ENCODE data around the gene MAD1L1. TPM values are rescaled to one million over a fixed set of nuclear protein-coding genes. Genes with fewer than 3 reads are reported as not detected.

The MAD1L1 gene
- total RNA-seq, 1 experiment from 2014 or later = 46.7 TPM

GRCh38 chr7:2152646-2153045, 80.1 kb downstream of the MAD1L1 start:
- POLR2A ChIA-PET (ENCODE audit: low non-redundant PET) = no interaction called here
- intact Hi-C loops (cut with micrococcal nuclease; ENCODE audit: unreplicated experiment) = no loop called here
- CTCF ChIA-PET = no interaction called here
- no peaks in the 10 kb centered on the region for H3K36me3 ChIP-seq (ENCODE audit: insufficient read depth, low read length, poor library complexity, severe bottlenecking)
- H3K27me3 ChIP-seq (replicated peaks; ENCODE audit: insufficient read depth, low read depth, low read length, poor library complexity) = no peaks in the 10 kb centered on the region
- H3K4me1 ChIP-seq (ENCODE audit: insufficient read depth, low read length, poor library complexity, severe bottlenecking) = peaks cover 14% of the 10 kb centered on the region
- TF ChIP-seq CTCF (conservative IDR thresholded peaks at IDR 0.05; ENCODE audit: low read depth, low read length) = no peak
- no peak for TF ChIP-seq EZH2 (IDR thresholded peaks at IDR 0.05; ENCODE audit: borderline replicate concordance, low read depth, low read length, poor library complexity, severe bottlenecking)
- no TSS peak for BruUV-seq (replicated peaks)
- no peaks in the 10 kb centered on the region for H3K9me3 ChIP-seq (ENCODE audit: low read depth, low read length, poor library complexity, severe bottlenecking)
- no peak overlapping the region for H3K4me3 ChIP-seq (ENCODE audit: low read depth, low read length, poor library complexity, severe bottlenecking)
- H3K27ac ChIP-seq (ENCODE audit: low read depth, low read length, poor library complexity, severe bottlenecking) = no peak overlapping the region
- DNase-seq (ENCODE audit: low spot score) = no peak

GRCh38 chr7:2151801-2152612, 80.7 kb downstream of the MAD1L1 start:
- intact Hi-C loops (cut with micrococcal nuclease; ENCODE audit: unreplicated experiment) = no loop called here
- ChIA-PET CTCF (no interaction called here), POLR2A (ENCODE audit: low non-redundant PET) (interaction anchor here (0.6 kb wide), 1 partner anchor 409 kb away, joined by 3 read pairs; no protein-coding TSS in a partner anchor)
- no peak overlapping the region for H3K4me3 ChIP-seq (ENCODE audit: low read depth, low read length, poor library complexity, severe bottlenecking)
- H3K27me3 ChIP-seq (replicated peaks; ENCODE audit: insufficient read depth, low read depth, low read length, poor library complexity) = no peaks in the 10 kb centered on the region
- no peak for TF ChIP-seq CTCF (conservative IDR thresholded peaks at IDR 0.05; ENCODE audit: low read depth, low read length)
- no peak for TF ChIP-seq EZH2 (IDR thresholded peaks at IDR 0.05; ENCODE audit: borderline replicate concordance, low read depth, low read length, poor library complexity, severe bottlenecking)
- H3K36me3 ChIP-seq (ENCODE audit: insufficient read depth, low read length, poor library complexity, severe bottlenecking) = no peaks in the 10 kb centered on the region
- H3K4me1 ChIP-seq (ENCODE audit: insufficient read depth, low read length, poor library complexity, severe bottlenecking) = peaks cover 7% of the 10 kb centered on the region
- no peak overlapping the region for H3K27ac ChIP-seq (ENCODE audit: low read depth, low read length, poor library complexity, severe bottlenecking)
- no peaks in the 10 kb centered on the region for H3K9me3 ChIP-seq (ENCODE audit: low read depth, low read length, poor library complexity, severe bottlenecking)
- BruUV-seq (replicated peaks) = no TSS peak
- no peak for DNase-seq (ENCODE audit: low spot score)

GRCh38 chr7:2151237-2151636, 81.5 kb downstream of the MAD1L1 start:
- H3K4me3 ChIP-seq (ENCODE audit: low read depth, low read length, poor library complexity, severe bottlenecking) = no peak overlapping the region
- no peaks in the 10 kb centered on the region for H3K36me3 ChIP-seq (ENCODE audit: insufficient read depth, low read length, poor library complexity, severe bottlenecking)
- H3K9me3 ChIP-seq (ENCODE audit: low read depth, low read length, poor library complexity, severe bottlenecking) = no peaks in the 10 kb centered on the region
- POLR2A ChIA-PET (ENCODE audit: low non-redundant PET) = no interaction called here
- no peak for DNase-seq (ENCODE audit: low spot score)
- no peaks in the 10 kb centered on the region for H3K4me1 ChIP-seq (ENCODE audit: insufficient read depth, low read length, poor library complexity, severe bottlenecking)
- TF ChIP-seq CTCF (conservative IDR thresholded peaks at IDR 0.05; ENCODE audit: low read depth, low read length) (no peak), EZH2 (IDR thresholded peaks at IDR 0.05; ENCODE audit: borderline replicate concordance, low read depth, low read length, poor library complexity, severe bottlenecking) (no peak)
- intact Hi-C loops (cut with micrococcal nuclease; ENCODE audit: unreplicated experiment) = no loop called here
- no peak overlapping the region for H3K27ac ChIP-seq (ENCODE audit: low read depth, low read length, poor library complexity, severe bottlenecking)
- H3K27me3 ChIP-seq (replicated peaks; ENCODE audit: insufficient read depth, low read depth, low read length, poor library complexity) = no peaks in the 10 kb centered on the region
- BruUV-seq (replicated peaks) = no TSS peak
- CTCF ChIA-PET = no interaction called here
